Left ventricle myocardium inferior (tissue), 1 donor: ENCODE data around the gene TRMT112. TPM values are rescaled to one million over a fixed set of nuclear protein-coding genes. Genes with fewer than 3 reads are reported as not detected.
"Not testable (repeated sequence)": the region's sequence is repeated elsewhere in the genome, so short reads cannot be mapped to it uniquely, and the experiment has no call there.

Experiments
- DNase-seq: peaks from one replicate; pipeline ENCODE4 v3.0.0-alpha.2; 2020
- H3K27ac ChIP-seq: fragments of 200-600 bp; replicated peaks from 2 replicates; pipeline ENCODE4 v1.8.0; 2021
- H3K27me3 ChIP-seq: fragments of 200-600 bp; 2 replicates; pipeline ENCODE4 v1.8.0; 2021; ENCODE audit warnings: low read depth
- H3K36me3 ChIP-seq: fragments of 200-600 bp; 2 replicates; pipeline ENCODE4 v1.8.0; 2021
- H3K4me1 ChIP-seq: fragments of 200-600 bp; 2 replicates; pipeline ENCODE4 v1.8.0; 2021
- H3K4me3 ChIP-seq: fragments of 200-600 bp; 2 replicates; pipeline ENCODE4 v1.8.0; 2021; ENCODE audit warnings: mild to moderate bottlenecking, moderate library complexity
- H3K9me3 ChIP-seq: fragments of 200-600 bp; replicated peaks from 2 replicates; pipeline ENCODE4 v1.8.0; 2021
- intact Hi-C: fragments of 100-400 bp; cut with micrococcal nuclease; formaldehyde crosslinking; loops from one replicate; pipeline ENCODE4 v1.11.0; 2022
- total RNA-seq: library from RNA; stranded (reverse); fragmentation: NEBNext Ultra II Directional; extraction: Animal tissue kit (Norgen Biotek cat#: 25700); gene quantifications from one replicate; pipeline ENCODE4 v1.2.1, GENCODE V29; 2021
- TF ChIP-seq, protein P1 (sequence below): fragments of 200-600 bp; IDR thresholded peaks from 2 replicates; pipeline ENCODE4 v1.8.0; 2021; ENCODE audit warnings: antibody characterized with exemption, mild to moderate bottlenecking, borderline replicate concordance
- donor health status: DM: no; HTN: yes; CAD: no; lungs with severe emphysema.

TRMT112 gene
- total RNA-seq, 1 donor from 2014 or later, result 97.5 TPM

DNA sequence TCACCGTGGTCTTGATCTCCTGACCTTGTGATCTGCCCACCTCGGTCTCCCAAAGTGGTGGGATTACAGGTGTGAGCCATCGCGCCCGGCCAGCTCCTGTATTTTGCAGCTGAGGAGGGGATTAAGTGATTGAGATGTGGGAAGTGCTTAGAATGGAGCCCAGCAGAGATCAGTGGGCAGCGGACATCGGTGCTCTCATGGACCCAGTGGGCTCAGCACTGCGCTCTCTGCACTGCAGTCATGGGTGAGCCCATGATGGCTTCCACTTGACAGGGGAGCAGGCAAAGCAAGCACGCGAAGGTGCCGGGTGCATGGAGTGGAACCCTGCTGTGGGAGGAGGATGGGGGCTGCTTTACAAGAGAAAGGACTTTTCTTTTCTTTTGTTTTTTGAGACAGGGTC, 13.5 kb upstream of the TRMT112 start:
- H3K27me3 ChIP-seq, result peaks cover 5% of the 10 kb centered on the region
- TF ChIP-seq, protein P1, sequence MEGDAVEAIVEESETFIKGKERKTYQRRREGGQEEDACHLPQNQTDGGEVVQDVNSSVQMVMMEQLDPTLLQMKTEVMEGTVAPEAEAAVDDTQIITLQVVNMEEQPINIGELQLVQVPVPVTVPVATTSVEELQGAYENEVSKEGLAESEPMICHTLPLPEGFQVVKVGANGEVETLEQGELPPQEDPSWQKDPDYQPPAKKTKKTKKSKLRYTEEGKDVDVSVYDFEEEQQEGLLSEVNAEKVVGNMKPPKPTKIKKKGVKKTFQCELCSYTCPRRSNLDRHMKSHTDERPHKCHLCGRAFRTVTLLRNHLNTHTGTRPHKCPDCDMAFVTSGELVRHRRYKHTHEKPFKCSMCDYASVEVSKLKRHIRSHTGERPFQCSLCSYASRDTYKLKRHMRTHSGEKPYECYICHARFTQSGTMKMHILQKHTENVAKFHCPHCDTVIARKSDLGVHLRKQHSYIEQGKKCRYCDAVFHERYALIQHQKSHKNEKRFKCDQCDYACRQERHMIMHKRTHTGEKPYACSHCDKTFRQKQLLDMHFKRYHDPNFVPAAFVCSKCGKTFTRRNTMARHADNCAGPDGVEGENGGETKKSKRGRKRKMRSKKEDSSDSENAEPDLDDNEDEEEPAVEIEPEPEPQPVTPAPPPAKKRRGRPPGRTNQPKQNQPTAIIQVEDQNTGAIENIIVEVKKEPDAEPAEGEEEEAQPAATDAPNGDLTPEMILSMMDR, result no peak
- intact Hi-C loops, result no loop called here
- peaks cover 22% of the 10 kb centered on the region for H3K4me1 ChIP-seq
- H3K36me3 ChIP-seq, result no peaks in the 10 kb centered on the region
- no peak overlapping the region for H3K4me3 ChIP-seq
- H3K27ac ChIP-seq, result no peak overlapping the region
- peaks cover 6% of the 10 kb centered on the region for H3K9me3 ChIP-seq
- no peak for DNase-seq

DNA sequence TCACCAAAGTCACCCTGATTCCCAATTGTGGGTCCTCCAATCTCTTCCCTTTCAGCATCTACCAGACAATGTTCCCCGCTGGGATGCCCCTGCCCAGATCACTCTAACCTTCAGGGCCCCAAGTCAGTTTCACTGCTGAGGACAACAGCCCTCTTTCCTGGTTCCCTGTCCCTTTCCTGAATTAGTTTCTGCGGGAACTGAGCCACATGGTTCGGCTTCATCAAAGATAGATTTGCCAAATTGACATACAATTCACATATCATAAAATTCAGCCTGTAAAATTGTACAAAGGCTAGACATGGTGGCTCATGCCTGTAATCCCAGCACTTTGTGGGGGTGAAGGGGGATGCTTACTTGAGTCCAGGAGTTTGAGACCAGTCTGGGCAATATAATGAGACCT, 10.6 kb upstream of the TRMT112 start:
- H3K27ac ChIP-seq, result no peak overlapping the region
- peaks cover 6% of the 10 kb centered on the region for H3K9me3 ChIP-seq
- TF ChIP-seq, protein P1, result no peak
- no peak for DNase-seq
- H3K4me3 ChIP-seq, result no peak overlapping the region
- peaks cover 22% of the 10 kb centered on the region for H3K4me1 ChIP-seq
- intact Hi-C loops, result no loop called here
- peaks cover under 1% of the 10 kb centered on the region for H3K36me3 ChIP-seq
- peaks cover 5% of the 10 kb centered on the region for H3K27me3 ChIP-seq

DNA sequence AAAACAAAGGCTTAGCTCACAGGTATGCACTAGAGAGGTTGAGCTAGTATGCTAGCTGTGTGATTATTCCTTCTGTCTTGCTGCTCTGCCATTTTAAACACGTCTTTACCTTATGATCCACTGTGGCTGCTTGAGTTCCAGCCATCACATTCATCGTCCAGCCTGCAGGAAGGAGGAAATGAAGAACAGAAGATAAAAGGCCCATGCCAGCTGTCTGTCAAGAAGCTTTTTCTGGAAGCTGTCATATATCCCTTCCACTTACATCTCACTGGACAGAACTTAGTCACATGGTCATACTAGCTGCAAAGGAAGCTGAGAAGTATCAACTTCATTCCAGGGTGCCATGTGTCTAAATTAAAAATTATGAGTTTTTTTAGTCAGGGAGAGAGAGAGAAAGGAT, 10.0 kb upstream of the TRMT112 start:
- TF ChIP-seq, protein P1, result no peak
- Histone ChIP-seq H3K9me3 (peaks cover 6% of the 10 kb centered on the region), H3K27me3 (peaks cover 5% of the 10 kb centered on the region), H3K36me3 (peaks cover 4% of the 10 kb centered on the region), H3K4me1 (peaks cover 22% of the 10 kb centered on the region), H3K27ac (no peak overlapping the region), H3K4me3 (no peak overlapping the region)
- no peak for DNase-seq
- intact Hi-C loops, result no loop called here

DNA sequence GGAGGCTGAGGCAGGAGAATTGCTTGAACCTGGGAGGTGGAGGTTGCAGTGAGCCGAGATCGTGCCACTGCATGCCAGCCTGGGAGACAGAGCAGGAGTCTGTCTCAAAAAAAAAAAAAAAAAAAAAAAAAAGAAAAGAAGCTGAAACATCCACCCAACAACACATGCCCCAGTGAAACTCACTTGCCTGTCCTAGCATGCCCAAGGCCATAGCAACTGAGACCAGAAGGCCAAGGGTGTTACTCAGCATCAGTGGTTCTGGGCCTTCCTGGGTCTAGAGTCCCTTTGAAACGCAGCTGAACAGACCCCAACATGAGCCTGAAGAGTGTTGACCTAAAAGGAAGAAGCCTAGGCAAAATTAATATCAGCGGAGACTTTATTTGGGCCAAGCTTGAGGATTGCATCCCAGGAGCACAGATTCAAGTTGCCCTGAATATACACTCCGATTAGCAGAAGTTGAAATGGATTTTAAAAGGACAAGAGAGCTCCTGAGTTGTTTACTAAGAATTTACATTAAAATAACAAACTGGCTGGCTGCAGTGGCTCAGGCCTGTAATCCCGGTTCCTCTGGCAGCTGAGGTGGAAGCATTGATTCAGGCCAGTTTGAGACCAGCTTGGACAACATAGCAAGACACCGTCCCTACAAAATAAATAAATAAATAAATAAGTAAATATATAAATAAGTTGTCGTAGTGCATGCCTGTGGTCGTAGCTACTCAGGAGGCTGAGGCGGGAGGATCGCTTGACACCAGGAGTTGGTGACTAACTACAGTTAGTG, 7.5 kb upstream of the TRMT112 start:
- Histone ChIP-seq H3K4me3 (no peak overlapping the region), H3K27ac (no peak overlapping the region), H3K4me1 (peaks cover 12% of the 10 kb centered on the region), H3K27me3 (no peaks in the 10 kb centered on the region), H3K9me3 (peaks cover 6% of the 10 kb centered on the region), H3K36me3 (peaks cover 14% of the 10 kb centered on the region)
- no peak for DNase-seq
- TF ChIP-seq, protein P1, result no peak
- intact Hi-C loops, result no loop called here

DNA sequence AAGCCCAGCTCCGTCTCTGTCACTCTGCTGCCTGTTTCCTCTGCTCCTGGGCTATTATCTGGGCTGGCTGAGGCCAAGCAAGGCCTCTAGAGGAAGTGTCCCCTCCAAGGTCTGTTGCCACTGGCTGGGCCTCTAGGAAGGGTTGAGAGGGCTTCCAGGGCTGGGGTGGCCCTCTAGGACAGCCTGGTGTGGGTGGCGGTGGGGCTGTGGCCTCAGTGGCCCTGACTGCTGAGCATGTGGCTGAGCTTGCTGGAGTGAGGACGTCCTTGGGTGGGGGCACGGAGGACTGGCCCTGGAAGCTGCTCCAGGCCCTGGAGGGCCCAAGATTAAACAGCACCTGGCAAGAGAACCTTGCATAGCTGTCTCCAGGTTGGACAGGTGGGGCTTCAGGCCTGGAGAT, 6.6 kb upstream of the TRMT112 start:
- DNase-seq, H3K27ac ChIP-seq, intact Hi-C loops, H3K27me3 ChIP-seq, H3K4me3 ChIP-seq, H3K9me3 ChIP-seq: not testable (repeated sequence)
- Histone ChIP-seq H3K4me1 (peaks cover 10% of the 10 kb centered on the region), H3K36me3 (peaks cover 14% of the 10 kb centered on the region)

DNA sequence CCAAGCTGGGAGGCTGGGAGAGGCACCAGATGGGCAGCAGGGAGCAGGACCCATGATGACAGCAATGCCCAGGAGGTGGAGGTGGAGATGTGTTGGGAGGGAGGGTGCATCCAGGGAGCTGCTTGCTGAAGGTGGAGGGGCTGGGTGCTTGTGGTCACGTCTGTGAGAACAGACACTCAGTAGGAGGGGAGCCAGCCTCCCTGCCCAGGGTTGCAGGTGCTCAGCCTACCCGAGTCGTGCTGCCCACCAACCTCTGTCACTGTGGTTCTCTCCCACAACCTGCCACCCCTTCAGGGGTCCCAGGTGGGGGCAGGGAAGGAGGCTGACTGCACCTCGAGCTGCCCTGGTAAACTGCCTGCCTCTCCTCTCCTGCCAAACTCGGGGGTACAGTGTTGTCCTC, 6.0 kb upstream of the TRMT112 start:
- TF ChIP-seq, protein P1, result no peak
- Histone ChIP-seq H3K9me3 (peaks cover 6% of the 10 kb centered on the region), H3K4me1 (peaks cover 13% of the 10 kb centered on the region), H3K4me3 (no peak overlapping the region), H3K27me3 (no peaks in the 10 kb centered on the region), H3K27ac (no peak overlapping the region), H3K36me3 (peaks cover 14% of the 10 kb centered on the region)
- intact Hi-C loops, result no loop called here
- no peak for DNase-seq
